Stimulated activated CD4-positive, alpha-beta T cell treated with anti-CD3 and anti-CD28 coated beads, TNF-alpha, amount 100 ng/mL, for 4 hours (primary cell): ENCODE measurements around the gene CDC42BPB.
A peak's percentile ranks its signal among the peaks of the same experiment; 100 is the strongest.

Source experiments
- DNase-seq, 3 experiments: peaks; one replicate each; pipeline ENCODE4 v3.0.0-alpha.2; 2020; ENCODE audit warnings: low read depth in 3 of 3

The CDC42BPB gene

DNA sequence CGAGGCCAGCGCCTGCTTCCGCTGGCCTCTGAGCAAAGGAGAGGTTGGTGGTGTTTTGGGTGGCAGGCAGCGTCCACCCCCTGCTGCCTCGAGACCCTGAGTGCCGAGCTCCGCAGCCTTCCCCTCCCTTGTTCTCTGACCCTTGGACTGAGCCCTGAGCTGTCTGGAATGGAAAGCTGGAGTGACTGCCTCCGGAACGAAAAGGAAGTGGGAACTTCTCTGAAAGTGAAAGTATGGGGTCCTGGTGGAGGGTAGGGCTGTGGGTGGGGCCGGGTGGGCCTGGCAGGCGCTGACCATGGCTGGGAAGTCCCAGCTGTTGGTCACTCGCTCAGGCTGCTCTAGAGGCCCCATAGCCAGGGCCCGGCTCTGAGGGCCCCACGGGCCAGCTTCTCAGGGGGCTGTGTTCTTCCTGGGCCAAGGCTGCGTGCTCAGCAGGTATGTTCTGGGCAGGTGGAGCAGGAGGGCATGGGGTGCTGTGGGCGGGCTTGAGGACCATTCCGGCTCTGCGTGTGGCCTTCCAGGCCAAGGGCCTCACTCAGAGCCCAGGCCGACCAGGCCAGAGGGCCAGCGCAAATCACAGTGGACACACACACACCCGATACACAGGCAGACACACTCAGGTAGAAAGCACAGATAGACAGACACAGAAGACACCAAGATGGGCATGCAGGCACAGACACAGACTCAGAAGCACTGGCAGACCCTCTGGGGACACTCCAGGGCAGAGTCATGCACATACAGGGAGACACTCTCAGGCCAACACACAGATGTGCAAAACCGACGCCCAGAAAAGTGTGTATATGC is 37.3 kb upstream of the CDC42BPB start, which contains the start of gene EXOC3L4:
Gene EXOC3L4, plus strand, starts transcription at position 320 of the 804 bp plus-strand sequence. CDS start 5,495 bp downstream, outside the sequence.
- DNase-seq, result no peak

GRCh38 chr14:103093856-103094405 is 36.6 kb upstream of the CDC42BPB start:
- DNase-seq, result no peak

DNA sequence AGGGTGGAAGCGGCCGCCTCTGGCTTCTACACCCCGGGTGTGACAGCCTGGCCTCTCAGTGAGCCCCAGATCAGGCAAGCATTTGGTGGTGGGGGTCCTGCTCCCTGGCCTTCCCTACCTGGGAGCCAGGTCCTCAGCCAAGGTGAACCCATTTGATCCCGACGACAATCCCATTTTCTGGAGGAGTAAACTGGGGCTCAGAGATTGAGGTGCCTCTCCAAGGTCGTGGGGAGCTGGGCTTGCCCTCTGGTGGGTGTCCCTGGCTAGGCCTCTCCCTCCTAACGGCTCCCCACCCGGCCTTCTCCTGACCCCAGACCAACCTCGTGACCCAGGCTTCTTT is 34.5 kb upstream of the CDC42BPB start:
- no peak for DNase-seq

DNA sequence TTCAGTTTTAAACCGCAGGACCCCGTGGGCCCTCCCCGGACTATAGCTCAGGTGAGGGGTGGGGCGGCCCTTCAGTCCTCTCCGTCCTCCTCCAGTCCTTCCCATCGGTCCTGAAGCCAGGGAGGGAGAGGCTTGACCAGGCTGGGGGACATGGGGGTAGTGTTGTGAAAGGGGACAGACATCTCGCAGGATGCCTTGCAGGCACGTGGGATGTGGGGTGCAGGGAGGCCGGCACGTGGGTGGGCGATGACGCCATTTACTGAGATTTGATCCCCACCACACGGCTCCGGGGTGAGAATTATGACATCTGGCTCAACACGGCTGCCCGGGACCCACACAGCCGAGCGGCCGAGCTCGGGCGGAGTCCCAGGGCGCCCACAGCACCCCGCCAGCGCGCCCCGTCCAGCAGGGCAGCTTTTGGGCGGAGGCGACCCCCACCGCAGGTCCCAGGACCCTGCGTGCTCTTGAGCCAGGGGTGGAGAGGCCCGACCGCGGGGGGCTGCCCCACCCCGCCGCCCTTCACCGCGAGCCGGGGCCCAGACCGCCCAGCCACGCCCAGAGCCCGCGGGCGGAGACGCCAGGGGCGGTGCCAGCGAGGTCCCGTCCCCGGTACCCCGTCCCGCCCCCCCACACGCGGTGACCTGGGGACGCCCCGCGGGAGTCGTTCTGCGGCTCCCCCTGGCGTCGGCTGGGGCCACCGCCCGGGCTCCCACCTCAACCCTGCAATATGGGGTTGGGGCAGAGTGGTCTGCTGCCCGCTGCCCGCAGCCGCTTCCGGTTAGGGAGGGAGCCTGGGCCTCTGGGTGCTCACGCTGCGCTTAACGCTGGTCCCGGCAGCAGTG is 33.9 kb upstream of the CDC42BPB start:
- peak; percentile 66 to 69 (median 67) for DNase-seq

GRCh38 chr14:103090481-103091020 is 33.2 kb upstream of the CDC42BPB start:
- DNase-seq, result no peak

GRCh38 chr14:103089386-103090335 is 32.3 kb upstream of the CDC42BPB start:
- no peak for DNase-seq

- DNase-seq, result no peak
Observed at GRCh38 chr14:103088921-103089320, 31.6 kb upstream of the CDC42BPB start.

DNA sequence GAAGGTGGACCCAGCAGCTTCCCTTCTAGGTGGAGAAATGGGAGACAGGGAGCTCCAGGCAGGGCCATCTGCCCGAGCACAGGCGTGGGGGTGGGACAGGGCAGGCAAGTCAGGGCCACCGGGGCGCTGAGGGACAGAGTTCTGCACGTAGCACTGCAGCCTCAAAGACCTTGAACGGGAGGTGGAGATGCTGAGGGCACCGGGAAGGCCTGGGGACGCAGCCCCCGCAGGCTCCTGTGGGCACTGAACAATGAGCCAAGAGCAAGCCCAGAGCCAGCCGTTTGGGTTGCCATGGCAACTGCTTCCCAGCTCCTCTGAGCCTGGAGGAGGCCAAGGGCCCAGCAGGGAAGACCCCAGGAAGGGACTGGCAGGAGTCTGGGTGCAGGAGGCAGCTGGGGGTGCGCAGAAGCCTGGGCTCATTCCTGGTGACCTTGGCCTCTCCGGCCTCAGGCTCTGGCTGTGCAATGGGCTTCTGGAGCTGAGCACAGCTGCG is 30.0 kb upstream of the CDC42BPB start:
- DNase-seq, result no peak

DNA sequence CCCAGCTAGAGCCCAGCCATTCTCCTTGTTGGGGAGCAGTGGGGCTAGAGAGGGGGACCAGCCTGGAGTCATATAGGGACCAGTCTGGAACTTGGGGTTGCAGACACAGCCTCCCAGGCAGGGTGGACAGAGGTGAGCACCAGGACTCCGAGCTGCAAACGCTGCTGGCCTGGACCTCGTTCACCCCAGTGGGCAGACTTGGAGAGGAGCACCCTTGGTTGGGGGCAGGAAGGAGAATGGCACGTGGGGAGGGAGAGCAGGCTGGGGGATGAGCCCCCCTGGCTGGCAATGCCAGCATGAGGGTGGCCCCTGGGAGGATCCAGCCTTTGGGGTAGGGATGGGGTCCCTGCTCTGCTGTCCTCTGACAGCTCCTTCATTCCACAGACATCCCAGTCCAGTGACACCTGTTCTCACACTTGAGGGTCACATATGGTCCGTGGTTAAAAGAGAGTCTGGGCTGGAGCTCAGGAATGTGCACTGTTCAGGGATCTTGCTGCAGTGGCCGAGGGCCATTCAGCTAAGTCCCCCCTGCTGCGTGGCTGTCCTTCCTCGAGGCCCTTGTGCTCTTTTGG is 29.5 kb upstream of the CDC42BPB start:
- DNase-seq, result no peak

GRCh38 chr14:103085106-103086091 is 28.1 kb upstream of the CDC42BPB start:
- DNase-seq, result no peak

DNA sequence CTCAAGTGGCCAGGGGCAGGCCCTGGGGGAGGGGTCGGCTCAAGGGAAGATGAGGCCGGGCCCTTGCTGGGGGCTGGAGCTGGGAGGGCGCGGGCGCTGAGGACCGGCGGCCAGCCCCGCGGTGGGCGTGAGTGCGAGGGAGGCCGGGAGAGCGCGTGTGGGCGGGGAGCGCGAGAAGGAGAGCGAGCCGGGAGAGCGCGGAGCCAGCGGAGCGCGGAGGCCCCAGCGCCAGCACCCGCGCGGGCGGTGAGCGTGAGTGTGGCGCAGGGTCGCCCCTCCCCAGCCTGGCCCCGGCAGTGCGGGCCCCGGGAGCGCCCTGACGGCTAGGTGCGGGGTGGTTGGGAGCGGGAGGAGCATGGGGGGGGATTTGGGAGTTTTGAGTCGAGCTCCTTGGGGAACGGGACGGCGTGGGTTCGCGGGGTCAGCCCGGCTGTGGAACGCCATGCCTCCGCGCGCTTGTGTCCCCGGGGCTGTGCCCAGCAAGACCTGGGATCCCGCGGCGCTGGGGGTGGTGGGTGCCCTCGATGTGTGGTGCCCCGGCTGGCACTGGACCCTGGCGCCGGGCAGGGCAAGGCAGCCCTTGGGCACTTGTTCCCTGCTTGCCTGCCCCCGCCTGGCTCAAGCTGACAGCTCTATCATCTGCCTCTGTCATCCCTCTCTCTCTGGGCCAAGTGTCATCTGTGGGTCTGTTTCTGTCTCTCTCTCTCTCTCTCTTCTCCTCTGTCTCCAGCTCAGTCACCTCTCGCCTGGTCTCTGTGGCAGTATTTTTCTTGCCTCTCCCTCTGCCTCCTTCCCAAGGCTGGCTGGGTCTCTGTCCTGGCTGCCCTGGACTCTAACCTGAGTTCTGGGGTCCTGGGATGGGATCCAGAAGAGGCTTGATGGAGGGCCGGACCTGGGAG is 26.9 kb upstream of the CDC42BPB start, which contains the start of gene LBHD2:
Gene LBHD2, plus strand, starts transcription at position 190 of the 899 bp plus-strand sequence. CDS start 1,803 bp downstream, outside the sequence.
- no peak for DNase-seq

- DNase-seq, result no peak
Observed at GRCh38 chr14:103081951-103082350, 24.6 kb upstream of the CDC42BPB start.

GRCh38 chr14:103078860-103079587 is 21.7 kb upstream of the CDC42BPB start:
- no peak for DNase-seq

DNA sequence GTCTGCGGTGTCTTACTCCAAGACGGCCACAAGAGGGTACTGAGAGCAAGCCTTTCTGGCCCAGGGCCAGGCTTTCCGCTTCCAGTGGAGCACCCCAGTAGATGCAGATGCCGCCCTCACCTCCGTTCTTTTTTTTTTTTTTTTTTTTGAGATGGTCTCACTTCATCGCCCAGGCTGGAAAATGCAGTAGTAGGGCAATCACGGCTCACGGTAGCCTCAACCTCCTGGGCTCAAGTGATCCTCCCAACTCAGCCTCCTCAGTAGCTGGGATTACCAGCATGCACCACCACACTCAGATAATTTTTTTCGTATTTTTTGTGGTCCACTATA is 21.0 kb upstream of the CDC42BPB start:
- DNase-seq, result peak; percentile 44 to 64 (median 56)

GRCh38 chr14:103074729-103075367 is 17.5 kb upstream of the CDC42BPB start:
- DNase-seq, result no peak

DNA sequence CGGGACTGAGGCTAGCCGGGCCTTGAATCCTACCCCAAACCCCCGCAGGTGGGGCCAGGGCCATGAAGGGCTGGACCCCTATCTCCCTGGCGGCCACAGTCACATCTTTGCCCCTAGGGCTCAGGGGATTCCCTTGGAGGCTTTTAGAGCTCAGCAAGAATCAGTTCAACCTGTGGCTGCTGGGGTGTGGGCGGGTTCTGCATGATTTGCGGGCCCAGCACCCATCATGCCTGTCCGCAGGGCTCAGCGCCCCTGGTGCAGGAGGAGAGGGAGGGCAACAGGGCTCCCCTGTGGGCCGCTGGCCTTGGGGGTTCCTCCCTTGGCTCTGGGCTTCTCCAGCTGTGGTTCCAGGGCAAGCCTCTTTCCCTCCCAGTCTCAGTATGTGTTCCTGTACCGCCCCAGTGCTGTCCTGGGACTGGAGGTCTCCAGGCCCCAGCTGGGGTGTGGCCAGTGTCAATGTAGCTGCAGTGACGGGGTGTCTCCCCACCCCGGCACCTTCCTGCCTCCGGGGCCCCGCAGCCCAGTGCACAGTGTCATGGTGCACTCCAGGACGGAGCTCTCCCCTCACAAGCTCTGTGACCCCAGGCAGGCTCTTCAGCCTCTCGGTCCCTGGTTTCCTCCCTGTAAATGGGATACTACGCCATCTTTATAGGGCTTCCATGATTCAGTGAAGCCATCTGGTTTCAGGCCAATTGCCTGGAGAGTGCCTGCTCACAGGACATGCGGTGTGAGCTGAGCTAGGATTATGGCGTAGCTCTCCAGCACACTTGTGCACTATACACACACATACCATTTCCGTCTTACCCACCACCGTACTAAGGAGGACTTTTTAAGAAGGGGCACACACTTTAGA is 16.8 kb upstream of the CDC42BPB start:
- no peak for DNase-seq
